OCI-LY7 (cell line): ENCODE data around the gene SLC7A11.

ENCODE experiments used
- EZH2phosphoT487 ChIP-seq: fragments of 200-600 bp; sonication (generic); IDR thresholded peaks from 2 replicates; pipeline ENCODE4 v1.6.1; 2018; ENCODE audit warnings: low read depth, borderline replicate concordance, mild to moderate bottlenecking, mixed run types, antibody characterized with exemption, low read length, moderate library complexity, mixed read lengths
- TF ChIP-seq, protein P1 (sequence below): fragments of 200-600 bp; sonication (generic); conservative IDR thresholded peaks from 2 replicates; pipeline ENCODE4 v1.5.1; 2014; ENCODE audit warnings: mild to moderate bottlenecking, antibody characterized with exemption, low read length, moderate library complexity, mixed read lengths

DNA sequence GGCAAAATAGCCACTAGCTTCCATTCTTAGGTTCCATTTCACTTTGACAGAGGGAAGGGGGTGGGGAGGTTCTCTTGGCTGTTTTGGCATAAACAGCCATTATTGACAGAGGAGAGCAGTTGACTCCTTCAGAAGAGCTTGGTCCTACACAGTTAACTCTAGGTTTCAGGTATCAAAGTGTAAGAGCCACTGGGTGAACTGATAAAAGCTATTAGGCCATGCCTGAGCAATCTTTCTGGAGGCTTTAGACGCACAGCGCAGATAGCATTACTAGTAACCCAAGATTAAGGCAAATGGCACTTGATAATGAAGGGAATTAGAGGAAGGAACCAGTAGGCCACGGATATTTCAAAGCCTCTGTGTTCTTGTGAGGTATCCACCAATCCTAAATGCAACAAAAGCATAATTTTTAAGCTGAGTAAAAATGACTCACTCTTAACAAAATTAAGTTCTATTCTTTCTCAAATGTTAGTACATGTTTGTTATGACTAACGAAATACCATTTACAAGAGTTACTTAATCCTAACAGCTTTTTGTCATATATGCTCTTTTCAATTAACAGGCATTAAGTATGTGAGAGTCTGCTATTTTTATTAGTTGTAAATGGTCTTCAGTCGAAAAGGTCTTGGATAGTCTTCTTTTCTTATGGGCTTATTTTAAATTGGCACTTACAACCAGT is 53.6 kb downstream of the SLC7A11 start:
- TF ChIP-seq, protein P1, sequence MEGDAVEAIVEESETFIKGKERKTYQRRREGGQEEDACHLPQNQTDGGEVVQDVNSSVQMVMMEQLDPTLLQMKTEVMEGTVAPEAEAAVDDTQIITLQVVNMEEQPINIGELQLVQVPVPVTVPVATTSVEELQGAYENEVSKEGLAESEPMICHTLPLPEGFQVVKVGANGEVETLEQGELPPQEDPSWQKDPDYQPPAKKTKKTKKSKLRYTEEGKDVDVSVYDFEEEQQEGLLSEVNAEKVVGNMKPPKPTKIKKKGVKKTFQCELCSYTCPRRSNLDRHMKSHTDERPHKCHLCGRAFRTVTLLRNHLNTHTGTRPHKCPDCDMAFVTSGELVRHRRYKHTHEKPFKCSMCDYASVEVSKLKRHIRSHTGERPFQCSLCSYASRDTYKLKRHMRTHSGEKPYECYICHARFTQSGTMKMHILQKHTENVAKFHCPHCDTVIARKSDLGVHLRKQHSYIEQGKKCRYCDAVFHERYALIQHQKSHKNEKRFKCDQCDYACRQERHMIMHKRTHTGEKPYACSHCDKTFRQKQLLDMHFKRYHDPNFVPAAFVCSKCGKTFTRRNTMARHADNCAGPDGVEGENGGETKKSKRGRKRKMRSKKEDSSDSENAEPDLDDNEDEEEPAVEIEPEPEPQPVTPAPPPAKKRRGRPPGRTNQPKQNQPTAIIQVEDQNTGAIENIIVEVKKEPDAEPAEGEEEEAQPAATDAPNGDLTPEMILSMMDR = no peak
- TF ChIP-seq EZH2phosphoT487 = no peak
